HepG2 (cell line): ENCODE data around the gene TGM1. TPM values are rescaled to one million over a fixed set of nuclear protein-coding genes. Genes with fewer than 3 reads are reported as not detected.

Source experiments
- ARID2 ChIP-seq: sonication (generic); formaldehyde crosslinking; IDR thresholded peaks from 2 replicates; pipeline ENCODE4 v1.8.1; 2022; ENCODE audit warnings: mild to moderate bottlenecking, missing genetic modification reagents, borderline replicate concordance
- HMG20B ChIP-seq: conservative IDR thresholded peaks from 2 replicates; pipeline ENCODE4 v1.6.1; 2016; ENCODE audit warnings: missing genetic modification reagents, missing compliant biosample characterization
- MBNL3 ChIP-seq: fragments of 250-450 bp; sonication (Bioruptor Pico); conservative IDR thresholded peaks from 2 replicates; pipeline ENCODE4 v1.8.0; 2022; ENCODE audit warnings: mild to moderate bottlenecking, inconsistent platforms
- MED8 ChIP-seq: sonication (generic); formaldehyde crosslinking; IDR thresholded peaks from 2 replicates; pipeline ENCODE4 v1.8.1; 2023; ENCODE audit warnings: mild to moderate bottlenecking, missing genetic modification reagents; ENCODE audit not compliant: insufficient replicate concordance
- NR2C2 ChIP-seq: sonication (generic); formaldehyde crosslinking; IDR thresholded peaks from 2 replicates; pipeline ENCODE4 v1.4.0; 2020; ENCODE audit warnings: missing genetic modification reagents, mild to moderate bottlenecking, moderate library complexity, borderline replicate concordance
- PCBP2 ChIP-seq: fragments of 200-400 bp; formaldehyde crosslinking; optimal IDR thresholded peaks from 2 replicates; pipeline ENCODE3; 2018; ENCODE audit warnings: low read length, low read depth; ENCODE audit not compliant: poor library complexity, severe bottlenecking
- SIX4 ChIP-seq: sonication (generic); formaldehyde crosslinking; IDR thresholded peaks from 2 replicates; pipeline ENCODE4 v1.4.0; 2020; ENCODE audit warnings: missing genetic modification reagents
- SMAD3 ChIP-seq: sonication (generic); formaldehyde crosslinking; IDR thresholded peaks from 2 replicates; pipeline ENCODE4 v1.4.0; 2020; ENCODE audit warnings: missing genetic modification reagents
- SNAPC4 ChIP-seq: sonication (generic); formaldehyde crosslinking; IDR thresholded peaks from 2 replicates; pipeline ENCODE4 v1.4.0; 2020; ENCODE audit warnings: mild to moderate bottlenecking, missing genetic modification reagents
- TCF12 ChIP-seq, 2 experiments: fragments of 450-650 bp in 1 of 2; sonication (generic) in 1 of 2; formaldehyde crosslinking in 1 of 2; IDR thresholded peaks; 2 replicates each; pipeline versions ENCODE4 v1.6.1 to v1.8.0; 2017 to 2022; ENCODE audit warnings: antibody characterized with exemption in 1 of 2, mild to moderate bottlenecking in 1 of 2, missing genetic modification reagents in 1 of 2, moderate library complexity in 1 of 2
- TGIF2 ChIP-seq: IDR thresholded peaks from 2 replicates; pipeline ENCODE4 v1.6.1; 2016; ENCODE audit warnings: control low read depth, missing compliant biosample characterization
- ZFP36 ChIP-seq: fragments of 150-350 bp; IDR thresholded peaks from 2 replicates; pipeline ENCODE4 v1.6.1; 2018; ENCODE audit warnings: borderline replicate concordance, low read length, low read depth; ENCODE audit not compliant: partially characterized antibody
- ZNF235 ChIP-seq: sonication (generic); formaldehyde crosslinking; IDR thresholded peaks from 2 replicates; pipeline ENCODE4 v1.8.1; 2023; ENCODE audit warnings: mild to moderate bottlenecking, missing genetic modification reagents, borderline replicate concordance
- ZNF446 ChIP-seq: sonication (generic); formaldehyde crosslinking; IDR thresholded peaks from 2 replicates; pipeline ENCODE4 v1.5.0; 2020; ENCODE audit warnings: mild to moderate bottlenecking, missing genetic modification reagents
- ZNF558 ChIP-seq: sonication (generic); formaldehyde crosslinking; IDR thresholded peaks from 2 replicates; pipeline ENCODE4 v1.9.0; 2022; ENCODE audit warnings: mild to moderate bottlenecking, missing genetic modification reagents, borderline replicate concordance
- ZNF577 ChIP-seq: sonication (generic); formaldehyde crosslinking; IDR thresholded peaks from 2 replicates; pipeline ENCODE4 v1.4.0; 2020; ENCODE audit warnings: mild to moderate bottlenecking, low read depth, missing genetic modification reagents, borderline replicate concordance
- ZNF839 ChIP-seq: sonication (generic); formaldehyde crosslinking; IDR thresholded peaks from 2 replicates; pipeline ENCODE4 v1.4.0; 2020; ENCODE audit warnings: missing genetic modification reagents, mild to moderate bottlenecking, borderline replicate concordance
- polyA plus RNA-seq, 8 experiments: library from polyadenylated mRNA; depleted of rRNA in 3 of 8; stranded (reverse) in 7 of 8; unstranded in 1 of 8; fragments of >200 nt; fragmentation: Illumina TruSeq in 4 of 8; extraction: Trizol in 4 of 8; gene quantifications; 2 replicates each; pipeline versions ENCODE4 v1.2.1 to v1.2.3, GENCODE V29; 2011 to 2016; ENCODE audit warnings: low read depth in 4 of 8, missing spikeins in 1 of 8, mixed read lengths in 1 of 8; ENCODE audit not compliant: insufficient read depth in 1 of 8
- total RNA-seq, 5 experiments: library from RNA; depleted of rRNA; stranded (reverse); fragments of >200 nt; fragmentation: Illumina TruSeq; extraction: Trizol; gene quantifications; 2 replicates each; pipeline ENCODE4 v1.2.3, GENCODE V29; 2016; ENCODE audit warnings: low read depth in 1 of 5
- TF ChIP-seq, protein P1 (sequence below): sonication (generic); formaldehyde crosslinking; IDR thresholded peaks from 2 replicates; pipeline ENCODE4; 2020; ENCODE audit warnings: missing genetic modification reagents, mild to moderate bottlenecking, borderline replicate concordance

Gene TGM1
- total and polyA plus RNA-seq, 2 of the 13 experiments (the other 11 are each of a cell fraction or from before 2014, with no cell fraction given) = 3.2 to 10.6 TPM

- TF ChIP-seq ZNF577 (CRISPR knock-in tag) (no peak), ZNF446 (CRISPR knock-in tag) (peak; percentile 93; the same call in 1 of the 2 replicates), NR2C2 (CRISPR knock-in tag) (peak; percentile 90), ZFP36 (no peak), MBNL3 (no peak), SIX4 (CRISPR knock-in tag) (no peak), ARID2 (CRISPR knock-in tag) (peak; percentile 73), ZNF839 (CRISPR knock-in tag) (peak; percentile 99), HMG20B (peak; percentile 8; the same call in 1 of the 2 replicates), ZNF558 (no peak), MED8 (CRISPR knock-in tag) (peak; percentile 83), SMAD3 (CRISPR knock-in tag) (peak; percentile 99), TCF12 (IDR thresholded peaks at IDR 0.05) (no peak), TCF12 (CRISPR knock-in tag; IDR thresholded peaks at IDR 0.05) (peak; percentile 55; the same call in 1 of the 2 replicates), PCBP2 (no peak), TGIF2 (CRISPR knock-in tag) (peak; percentile 59), SNAPC4 (peak; percentile 95), ZNF235 (CRISPR knock-in tag) (peak; percentile 94; the same call in 1 of the 2 replicates)
- TF ChIP-seq, protein P1, sequence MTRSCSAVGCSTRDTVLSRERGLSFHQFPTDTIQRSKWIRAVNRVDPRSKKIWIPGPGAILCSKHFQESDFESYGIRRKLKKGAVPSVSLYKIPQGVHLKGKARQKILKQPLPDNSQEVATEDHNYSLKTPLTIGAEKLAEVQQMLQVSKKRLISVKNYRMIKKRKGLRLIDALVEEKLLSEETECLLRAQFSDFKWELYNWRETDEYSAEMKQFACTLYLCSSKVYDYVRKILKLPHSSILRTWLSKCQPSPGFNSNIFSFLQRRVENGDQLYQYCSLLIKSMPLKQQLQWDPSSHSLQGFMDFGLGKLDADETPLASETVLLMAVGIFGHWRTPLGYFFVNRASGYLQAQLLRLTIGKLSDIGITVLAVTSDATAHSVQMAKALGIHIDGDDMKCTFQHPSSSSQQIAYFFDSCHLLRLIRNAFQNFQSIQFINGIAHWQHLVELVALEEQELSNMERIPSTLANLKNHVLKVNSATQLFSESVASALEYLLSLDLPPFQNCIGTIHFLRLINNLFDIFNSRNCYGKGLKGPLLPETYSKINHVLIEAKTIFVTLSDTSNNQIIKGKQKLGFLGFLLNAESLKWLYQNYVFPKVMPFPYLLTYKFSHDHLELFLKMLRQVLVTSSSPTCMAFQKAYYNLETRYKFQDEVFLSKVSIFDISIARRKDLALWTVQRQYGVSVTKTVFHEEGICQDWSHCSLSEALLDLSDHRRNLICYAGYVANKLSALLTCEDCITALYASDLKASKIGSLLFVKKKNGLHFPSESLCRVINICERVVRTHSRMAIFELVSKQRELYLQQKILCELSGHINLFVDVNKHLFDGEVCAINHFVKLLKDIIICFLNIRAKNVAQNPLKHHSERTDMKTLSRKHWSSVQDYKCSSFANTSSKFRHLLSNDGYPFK (CRISPR knock-in tag) = peak; percentile 94
These were observed 36.5 kb upstream of the TGM1 start, which contains the start of the genes DHRS1 and NOP9 (continued) for GRCh38 chr14:24299255-24300191.
